ENCODE measurements around the gene CFAP157.

CFAP157 gene

DNA sequence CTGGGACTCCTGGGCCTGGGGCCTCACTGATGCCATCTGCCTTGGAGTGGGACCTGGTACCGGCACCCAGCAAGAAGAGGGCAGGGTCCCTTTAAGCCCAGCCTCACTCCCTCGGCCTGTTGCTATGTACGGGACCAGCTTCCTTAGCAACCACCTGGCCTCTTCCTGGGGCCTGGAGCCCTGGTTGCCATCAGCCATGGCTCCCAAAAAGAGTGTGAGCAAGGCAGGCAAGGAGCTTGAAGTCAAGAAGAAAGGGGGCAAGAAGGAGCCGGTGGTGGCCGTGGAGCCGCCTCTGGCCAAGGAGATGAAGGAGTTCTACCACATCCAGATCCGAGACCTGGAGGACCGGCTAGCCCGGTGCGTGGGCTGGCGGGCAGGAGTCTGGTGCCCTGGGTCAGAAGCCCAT, at the start of gene CFAP157:
Gene CFAP157, plus strand, starts transcription at position 153 of the 406 bp plus-strand sequence. Its CDS starts 44 bp downstream, at position 197.
- H3K27me3 Mint-ChIP-seq: no peaks in the 10 kb centered on the region
- peaks cover 12 to 29% of the 10 kb centered on the region in 2 donors for H3K4me1 Mint-ChIP-seq
- DNase-seq: no peak
- no peak for ATAC-seq (replicated peaks)
- no peak within 1 kb of the TSS for H3K4me3 Mint-ChIP-seq
- peaks cover 15 to 25% of the 10 kb centered on the region in 2 donors for H3K36me3 Mint-ChIP-seq
- no peak within 1 kb of the TSS for H3K27ac Mint-ChIP-seq
- no peaks in the 10 kb centered on the region for H3K9me3 Mint-ChIP-seq

DNA sequence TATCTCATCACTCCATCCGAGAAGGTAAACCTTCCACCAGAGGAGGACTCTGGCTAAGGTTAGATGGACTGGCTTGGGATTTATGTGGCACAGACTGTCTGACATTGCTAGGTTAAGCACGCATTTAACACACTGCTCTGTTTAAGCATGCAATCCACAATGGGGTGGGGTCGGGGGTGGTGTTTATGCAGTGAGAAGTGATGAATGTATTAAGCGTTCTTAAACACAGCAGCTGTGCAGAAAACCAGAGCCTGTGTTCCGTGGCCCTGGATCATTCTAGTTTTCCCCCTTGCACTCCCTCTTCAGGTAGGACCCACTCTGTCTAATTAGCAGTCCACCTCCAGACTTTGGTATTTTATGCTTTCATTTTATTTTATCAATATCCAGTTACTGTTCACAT, 48.4 kb upstream of the CFAP157 start:
- Mint-ChIP-seq H3K27ac (no peak overlapping the region), H3K4me3 (no peak overlapping the region), H3K36me3 (no peaks in the 10 kb centered on the region), H3K9me3 (no peaks in the 10 kb centered on the region), H3K27me3 (peaks cover 14 to 21% of the 10 kb centered on the region in 2 donors), H3K4me1 (no peaks in the 10 kb centered on the region)
- DNase-seq (no peak), ATAC-seq (replicated peaks) (no peak)

DNA sequence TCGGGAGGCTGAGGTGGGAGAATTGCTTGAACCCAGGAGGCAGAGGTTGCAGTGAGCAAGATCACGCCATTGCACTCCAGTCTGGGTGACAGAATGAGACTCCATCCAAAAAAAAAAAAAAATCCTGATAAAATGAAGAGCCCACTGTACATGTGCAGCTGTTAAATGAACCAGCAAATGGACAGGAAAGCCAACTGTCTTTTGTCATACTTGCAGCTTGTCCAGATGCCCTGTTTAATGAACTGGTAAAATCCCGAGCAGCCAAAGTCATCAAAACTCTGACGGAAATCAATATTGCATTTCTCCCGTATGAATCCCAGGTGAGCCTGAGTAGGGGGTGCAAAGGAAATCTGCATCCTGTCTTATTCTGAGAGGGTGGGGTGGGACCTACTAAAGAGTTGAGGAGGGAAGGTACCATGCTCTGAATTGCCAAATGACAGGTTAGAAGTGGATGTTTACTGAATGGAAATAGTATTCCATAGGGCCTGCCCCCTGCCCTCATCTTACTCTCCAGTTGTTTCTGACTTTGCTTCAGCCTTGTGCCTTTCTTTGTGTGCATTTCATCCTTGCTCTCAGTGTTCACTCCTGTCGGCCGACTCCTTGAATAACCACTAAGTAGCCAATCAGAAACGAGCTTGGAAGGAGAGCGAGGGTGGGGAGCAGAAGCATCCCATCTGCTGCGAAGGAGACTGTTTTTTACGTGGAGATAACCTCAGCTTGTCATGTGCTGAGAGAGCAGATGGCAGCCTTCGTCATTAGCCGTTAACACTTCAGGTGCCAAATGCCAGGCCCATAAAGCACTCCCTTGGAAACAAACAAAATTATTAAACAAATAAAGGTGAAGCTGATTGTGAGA, 45.7 kb upstream of the CFAP157 start:
- no peak overlapping the region for H3K4me3 Mint-ChIP-seq
- no peaks in the 10 kb centered on the region for H3K4me1 Mint-ChIP-seq
- peaks cover 25 to 36% of the 10 kb centered on the region in 2 donors for H3K27me3 Mint-ChIP-seq
- ATAC-seq (replicated peaks) (no peak), DNase-seq (no peak)
- H3K36me3 Mint-ChIP-seq: no peaks in the 10 kb centered on the region
- no peaks in the 10 kb centered on the region for H3K9me3 Mint-ChIP-seq
- no peak overlapping the region for H3K27ac Mint-ChIP-seq

DNA sequence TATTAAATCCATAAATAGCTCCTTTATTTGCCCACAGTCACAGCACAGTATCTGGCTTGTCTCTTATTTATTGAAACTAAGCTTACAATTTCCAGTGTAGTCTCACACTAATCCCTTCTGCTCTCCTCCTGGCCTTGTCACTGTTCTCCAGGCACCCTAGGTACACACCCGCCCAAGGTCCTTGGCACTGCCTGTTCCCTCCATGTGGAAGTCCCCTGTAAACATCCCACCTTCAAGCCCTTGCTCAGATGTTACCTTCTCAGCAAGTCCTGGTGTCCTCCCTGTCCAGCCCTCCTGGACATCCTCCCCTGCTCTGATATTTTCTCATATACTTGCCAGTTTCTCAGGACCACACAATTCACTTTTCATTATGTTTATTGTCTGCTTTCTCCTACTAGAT, 44.2 kb upstream of the CFAP157 start:
- H3K36me3 Mint-ChIP-seq: no peaks in the 10 kb centered on the region
- ATAC-seq (replicated peaks): no peak

DNA sequence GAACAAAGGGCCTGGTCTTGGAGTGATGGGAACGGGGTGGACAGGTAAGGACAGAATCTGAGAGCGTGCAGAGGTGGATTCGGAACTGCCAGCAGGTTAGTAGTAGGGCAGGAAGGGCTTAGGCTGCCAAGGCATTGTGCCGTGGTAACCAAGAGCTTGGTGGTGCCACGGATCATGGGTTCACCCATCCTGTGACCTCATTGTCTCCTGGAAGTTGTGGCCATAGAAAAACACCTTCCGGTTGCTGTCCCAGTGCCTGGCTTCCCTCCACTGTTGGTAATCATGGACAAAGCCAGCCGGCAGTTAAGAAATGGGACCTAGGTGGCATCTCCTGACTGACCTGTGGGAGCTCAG, 42.5 kb upstream of the CFAP157 start:
- Mint-ChIP-seq H3K27ac (no peak overlapping the region), H3K9me3 (no peaks in the 10 kb centered on the region), H3K4me3 (no peak overlapping the region), H3K27me3 (peaks cover 25 to 42% of the 10 kb centered on the region in 2 donors), H3K4me1 (no peaks in the 10 kb centered on the region), H3K36me3 (no peaks in the 10 kb centered on the region)
- no peak for DNase-seq
- no peak for ATAC-seq (replicated peaks)

More for the DNA sequence above, 44.2 kb upstream of the CFAP157 start:
- H3K9me3 Mint-ChIP-seq: no peaks in the 10 kb centered on the region
- no peak for DNase-seq
- peaks cover 25 to 38% of the 10 kb centered on the region in 2 donors for H3K27me3 Mint-ChIP-seq
- H3K27ac Mint-ChIP-seq: no peak overlapping the region
- H3K4me1 Mint-ChIP-seq: no peaks in the 10 kb centered on the region
- no peak overlapping the region for H3K4me3 Mint-ChIP-seq

DNA sequence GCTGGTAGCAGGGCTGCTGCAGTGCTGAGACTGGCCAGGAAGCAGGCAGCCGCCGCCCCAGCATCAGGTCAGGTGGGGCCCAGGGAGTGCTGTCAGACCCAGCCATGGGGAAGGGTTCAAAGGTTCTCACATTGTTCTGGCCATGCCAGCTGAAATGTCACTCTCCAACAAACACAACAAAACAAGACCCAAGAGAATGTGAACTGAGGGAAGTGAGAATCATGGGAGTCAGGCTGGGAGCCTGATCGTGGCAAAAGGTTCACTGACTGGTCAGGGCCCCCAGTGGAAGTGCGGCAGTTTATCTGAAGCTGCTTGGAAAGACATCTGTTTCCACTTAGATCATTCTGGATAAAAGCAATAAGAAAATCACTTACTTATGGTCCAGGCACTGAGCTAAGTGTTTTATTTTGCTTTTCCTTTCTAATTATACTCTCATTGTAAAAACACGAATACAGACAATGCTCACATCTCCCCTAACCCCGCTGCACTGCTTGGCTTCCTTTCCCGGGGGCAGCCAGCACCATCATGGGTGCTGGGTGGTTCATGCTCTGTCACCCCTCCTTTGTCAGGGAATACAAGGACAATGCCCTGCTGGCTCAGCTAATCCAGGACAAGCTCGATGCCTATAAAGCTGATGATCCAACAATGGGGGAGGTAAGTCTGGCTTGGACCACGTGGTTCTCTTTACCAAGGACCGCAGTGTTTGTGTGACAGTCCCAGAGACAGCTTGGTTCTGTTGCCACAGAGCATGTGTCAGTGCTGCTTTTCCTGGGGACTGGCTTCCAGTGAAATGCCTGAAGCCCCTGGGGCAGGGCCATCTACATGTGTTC, 41.9 kb upstream of the CFAP157 start:
- Mint-ChIP-seq H3K4me3 (no peak overlapping the region), H3K27ac (no peak overlapping the region), H3K36me3 (no peaks in the 10 kb centered on the region), H3K27me3 (peaks cover 20 to 42% of the 10 kb centered on the region in 2 donors), H3K4me1 (no peaks in the 10 kb centered on the region), H3K9me3 (no peaks in the 10 kb centered on the region)
- DNase-seq (no peak), ATAC-seq (replicated peaks) (no peak)

DNA sequence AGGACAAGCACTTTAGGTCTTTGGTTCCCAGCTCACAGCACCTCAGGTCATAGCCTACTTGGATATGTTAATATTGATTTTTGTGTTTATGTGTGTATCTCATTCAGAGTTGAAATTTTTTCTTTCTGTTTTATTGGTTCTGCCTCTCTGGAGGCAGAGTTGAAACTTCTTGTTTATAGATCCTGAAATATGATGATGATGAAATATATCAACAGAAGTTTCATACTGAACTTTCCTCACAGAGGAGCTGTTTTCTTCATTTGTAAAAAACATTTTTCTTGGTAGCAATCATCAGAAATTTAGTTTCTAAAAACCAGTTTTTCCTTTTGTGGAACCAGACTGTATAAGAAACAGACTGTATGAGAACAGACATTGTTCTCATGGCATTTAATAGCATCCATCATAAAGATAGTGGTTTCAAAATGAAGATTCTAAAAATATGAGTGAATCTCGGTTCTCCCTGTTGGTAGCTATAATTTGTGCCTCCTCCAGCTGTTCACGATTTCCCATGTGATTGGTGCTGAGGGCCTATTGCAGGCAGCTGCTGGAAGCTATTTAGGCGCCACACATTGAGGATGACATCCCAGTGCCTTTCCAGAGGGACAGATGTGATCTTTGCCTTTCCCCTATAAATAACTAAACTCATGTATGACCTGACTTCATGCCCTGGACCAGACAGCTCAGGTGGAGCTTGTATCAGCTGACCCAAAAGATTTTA, 39.5 kb upstream of the CFAP157 start:
- DNase-seq (no peak), ATAC-seq (replicated peaks) (no peak)
- peaks cover 20 to 34% of the 10 kb centered on the region in 2 donors for H3K27me3 Mint-ChIP-seq
- H3K4me1 Mint-ChIP-seq: no peaks in the 10 kb centered on the region
- H3K4me3 Mint-ChIP-seq: no peak overlapping the region
- H3K9me3 Mint-ChIP-seq: no peaks in the 10 kb centered on the region
- no peak overlapping the region for H3K27ac Mint-ChIP-seq
- no peaks in the 10 kb centered on the region for H3K36me3 Mint-ChIP-seq

DNA sequence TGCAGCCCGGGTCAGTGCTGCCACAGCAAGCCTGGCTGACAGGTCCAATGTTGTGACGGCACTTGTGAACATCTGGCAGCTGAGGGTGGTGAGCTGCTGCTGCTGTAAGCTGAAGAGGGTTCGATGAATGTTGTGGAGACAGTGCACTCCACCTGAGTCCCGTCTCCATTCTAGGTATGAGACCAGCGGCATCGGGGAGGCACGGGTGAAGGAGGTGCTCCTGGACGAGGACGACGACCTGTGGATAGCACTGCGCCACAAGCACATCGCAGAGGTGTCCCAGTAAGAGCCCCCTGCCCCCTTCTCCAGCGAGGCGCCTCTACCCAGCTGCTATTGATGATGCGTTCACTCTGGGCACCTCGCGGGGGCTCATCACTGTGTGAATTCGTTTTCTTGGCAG, 38.9 kb upstream of the CFAP157 start:
- DNase-seq (no peak), ATAC-seq (replicated peaks) (no peak)
- Mint-ChIP-seq H3K27me3 (peaks cover 16 to 29% of the 10 kb centered on the region in 2 donors), H3K9me3 (no peaks in the 10 kb centered on the region), H3K4me1 (no peaks in the 10 kb centered on the region), H3K27ac (no peak overlapping the region), H3K36me3 (no peaks in the 10 kb centered on the region), H3K4me3 (no peak overlapping the region)

DNA sequence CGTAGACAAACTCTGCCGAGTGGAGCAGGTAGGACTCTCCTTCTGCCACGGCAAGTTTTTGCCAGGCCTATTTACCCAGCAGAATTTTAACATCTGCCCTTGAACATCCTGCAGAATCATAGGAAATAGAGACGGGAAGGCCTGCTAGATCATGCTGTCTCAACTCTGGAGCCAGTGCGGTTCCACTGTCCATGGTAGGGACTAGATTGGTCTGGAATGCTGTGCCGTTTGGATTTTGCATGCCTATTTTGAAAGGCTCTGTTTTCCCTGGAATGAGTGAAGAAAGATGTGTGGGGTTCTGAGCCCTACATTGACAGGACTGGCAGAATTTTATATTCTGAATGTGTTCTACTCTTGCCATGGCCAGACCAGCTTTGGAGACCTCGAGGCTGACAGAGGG, 33.6 kb upstream of the CFAP157 start:
- no peak for DNase-seq
- no peaks in the 10 kb centered on the region for H3K36me3 Mint-ChIP-seq
- no peak overlapping the region for H3K27ac Mint-ChIP-seq
- H3K27me3 Mint-ChIP-seq: peaks cover 0 to 7% of the 10 kb centered on the region in 2 donors
- no peak overlapping the region for H3K4me3 Mint-ChIP-seq
- ATAC-seq (replicated peaks): no peak
- no peaks in the 10 kb centered on the region for H3K9me3 Mint-ChIP-seq
- no peaks in the 10 kb centered on the region for H3K4me1 Mint-ChIP-seq

DNA sequence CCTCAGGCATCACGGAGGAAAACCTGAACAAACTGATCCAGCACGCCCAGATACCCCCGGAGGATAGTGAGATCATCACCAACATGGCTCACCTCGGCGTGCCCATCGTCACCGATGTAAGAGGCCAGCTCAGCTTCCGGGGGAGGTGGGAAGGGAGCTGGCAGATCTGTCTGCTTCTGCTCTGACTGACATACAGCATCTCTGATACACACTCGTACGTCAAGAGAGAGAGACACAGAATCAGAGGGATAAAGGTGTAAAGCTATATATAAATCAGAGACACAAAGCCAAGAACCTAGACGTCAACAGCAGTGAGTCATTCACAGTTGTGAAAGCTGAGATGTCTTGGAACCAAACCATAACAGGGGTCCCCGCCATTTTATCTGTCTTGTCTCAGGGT, 30.1 kb upstream of the CFAP157 start:
- H3K9me3 Mint-ChIP-seq: no peaks in the 10 kb centered on the region
- no peak overlapping the region for H3K27ac Mint-ChIP-seq
- no peaks in the 10 kb centered on the region for H3K36me3 Mint-ChIP-seq
- H3K4me3 Mint-ChIP-seq: no peak overlapping the region
- no peaks in the 10 kb centered on the region for H3K4me1 Mint-ChIP-seq
- peaks cover 10 to 16% of the 10 kb centered on the region in 2 donors for H3K27me3 Mint-ChIP-seq
- ATAC-seq (replicated peaks): no peak
- no peak for DNase-seq

DNA sequence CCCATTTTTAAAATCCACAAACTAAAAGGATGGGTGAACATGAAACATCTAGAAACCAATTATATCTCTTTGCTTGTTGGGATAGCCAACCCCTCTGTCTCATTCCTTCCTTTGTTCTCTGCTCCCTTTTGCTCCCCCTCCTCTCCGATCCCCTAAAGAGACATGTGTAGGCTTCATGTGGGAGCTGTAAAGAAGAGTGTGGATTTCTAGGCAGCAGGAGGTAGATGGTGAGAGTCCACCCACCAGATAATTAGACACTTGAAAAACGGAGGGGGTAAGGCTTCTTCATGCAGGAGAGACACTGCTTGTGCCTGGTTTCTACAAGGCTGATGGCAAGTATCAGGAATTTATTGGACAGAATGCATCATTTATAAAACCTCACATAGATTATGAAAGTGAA, 27.3 kb upstream of the CFAP157 start:
- H3K9me3 Mint-ChIP-seq: no peaks in the 10 kb centered on the region
- no peak overlapping the region for H3K27ac Mint-ChIP-seq
- no peak overlapping the region for H3K4me3 Mint-ChIP-seq
- H3K36me3 Mint-ChIP-seq: no peaks in the 10 kb centered on the region
- DNase-seq: no peak
- no peak for ATAC-seq (replicated peaks)
- H3K4me1 Mint-ChIP-seq: no peaks in the 10 kb centered on the region
- peaks cover 11 to 16% of the 10 kb centered on the region in 2 donors for H3K27me3 Mint-ChIP-seq

DNA sequence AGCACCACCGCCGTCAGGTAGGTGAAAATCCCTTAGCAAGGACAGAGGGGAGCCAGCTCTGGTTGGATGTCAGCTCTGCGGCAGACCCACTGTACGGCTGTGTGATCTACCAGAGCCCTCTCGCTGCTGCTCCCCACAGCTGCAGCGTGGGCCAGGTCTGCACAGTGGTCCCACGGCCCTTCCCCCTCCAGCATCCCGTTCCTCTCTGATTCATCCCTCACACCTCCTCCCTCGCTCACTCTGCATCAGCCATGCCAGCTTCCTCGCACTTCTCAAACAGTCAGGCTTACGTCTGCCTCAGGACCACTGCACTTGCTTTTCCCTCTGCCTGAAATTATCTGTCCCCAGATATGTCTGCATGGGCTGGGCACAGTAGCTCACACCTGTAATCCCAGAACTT, 26.6 kb upstream of the CFAP157 start:
- Mint-ChIP-seq H3K27me3 (peaks cover 15 to 16% of the 10 kb centered on the region in 2 donors), H3K4me1 (no peaks in the 10 kb centered on the region), H3K27ac (no peak overlapping the region), H3K4me3 (no peak overlapping the region), H3K9me3 (no peaks in the 10 kb centered on the region), H3K36me3 (no peaks in the 10 kb centered on the region)
- ATAC-seq (replicated peaks) (no peak), DNase-seq (no peak)

DNA sequence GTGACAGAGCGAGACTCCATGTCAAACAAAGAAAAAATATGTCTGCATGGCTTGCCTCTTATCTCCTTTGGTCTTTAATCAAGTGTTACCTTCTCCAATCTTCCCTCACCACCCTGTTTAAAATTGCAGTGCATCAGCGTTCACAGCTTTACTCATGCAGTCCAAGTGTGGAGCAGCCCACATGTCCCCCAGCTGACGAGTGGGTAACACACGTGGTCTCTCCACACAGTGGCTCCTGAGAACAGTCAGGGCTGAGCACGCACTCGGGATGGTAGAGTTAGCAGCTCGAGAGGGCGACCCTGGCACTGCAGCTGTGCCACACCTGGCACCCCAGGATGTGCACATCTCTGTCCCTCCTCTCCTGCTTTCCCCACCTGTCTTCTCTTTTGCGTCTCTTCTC, 25.9 kb upstream of the CFAP157 start:
- no peak for DNase-seq
- Mint-ChIP-seq H3K4me1 (no peaks in the 10 kb centered on the region), H3K9me3 (no peaks in the 10 kb centered on the region), H3K4me3 (no peak overlapping the region), H3K36me3 (no peaks in the 10 kb centered on the region), H3K27ac (no peak overlapping the region), H3K27me3 (peaks cover 15 to 16% of the 10 kb centered on the region in 2 donors)
- no peak for ATAC-seq (replicated peaks)

DNA sequence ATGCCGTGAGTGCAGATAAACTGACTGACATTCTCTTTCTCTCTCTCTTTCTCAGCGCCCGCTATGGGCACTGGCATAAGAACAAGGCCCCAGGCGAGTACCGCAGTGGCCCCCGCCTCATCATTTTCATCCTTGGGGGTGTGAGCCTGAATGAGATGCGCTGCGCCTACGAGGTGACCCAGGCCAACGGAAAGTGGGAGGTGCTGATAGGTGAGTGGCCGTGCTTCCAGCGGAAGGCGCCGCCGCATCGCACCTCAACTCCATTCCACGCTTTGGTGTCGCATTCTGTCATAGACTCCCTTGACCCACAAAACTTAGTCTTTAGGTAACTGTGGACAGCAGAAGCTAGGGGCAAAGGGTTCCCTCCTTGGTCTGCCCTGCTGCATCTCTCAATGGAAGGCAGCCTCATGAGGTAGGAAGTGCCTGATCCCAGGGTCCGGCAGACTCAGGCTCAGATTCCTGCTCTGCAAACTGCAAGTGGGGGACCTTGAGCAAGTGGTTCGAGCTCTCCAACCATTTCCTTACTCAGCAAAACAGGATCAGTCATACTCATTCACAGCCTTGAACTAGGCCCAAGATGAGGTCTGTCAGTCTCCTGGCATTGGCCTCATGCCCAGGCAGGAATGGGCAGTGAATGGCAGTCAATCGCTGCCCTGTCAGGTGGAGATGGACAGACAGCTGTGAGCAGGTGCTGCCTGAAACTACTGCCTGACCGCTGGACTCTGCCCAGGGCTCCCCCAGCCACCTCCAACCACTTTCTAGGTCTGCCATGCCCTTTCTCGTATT, 24.2 kb upstream of the CFAP157 start:
- DNase-seq: no peak
- Mint-ChIP-seq H3K4me1 (peaks cover 0 to 1% of the 10 kb centered on the region in 2 donors), H3K27ac (no peak overlapping the region), H3K4me3 (no peak overlapping the region), H3K9me3 (no peaks in the 10 kb centered on the region), H3K27me3 (peaks cover 15 to 16% of the 10 kb centered on the region in 2 donors), H3K36me3 (no peaks in the 10 kb centered on the region)
- no peak for ATAC-seq (replicated peaks)

All from stimulated activated naive B cell treated with anti-CD40 and anti-IgM and Interleukin-4, amounts not matched to agents 10 μg/mL and 1 μg/mL and 100 μg/mL, for 72 hours (primary cell).